ENCODE results near the gene FSD1.
A peak's percentile ranks its signal among the peaks of the same experiment; 100 is the strongest.
"Not testable (repeated sequence)": the region's sequence is repeated elsewhere in the genome, so short reads cannot be mapped to it uniquely, and the experiment has no call there.

The FSD1 gene

GRCh38 chr19:4304538-4305256, at the start of gene FSD1:
Gene FSD1, plus strand, starts transcription at chr19:4304598. Its CDS starts 149 bp downstream, at chr19:4304747.
- Mint-ChIP-seq H3K27me3 (ENCODE audit: low read depth) (no peaks in the 10 kb centered on the region), H3K9me3 (no peaks in the 10 kb centered on the region)

DNA sequence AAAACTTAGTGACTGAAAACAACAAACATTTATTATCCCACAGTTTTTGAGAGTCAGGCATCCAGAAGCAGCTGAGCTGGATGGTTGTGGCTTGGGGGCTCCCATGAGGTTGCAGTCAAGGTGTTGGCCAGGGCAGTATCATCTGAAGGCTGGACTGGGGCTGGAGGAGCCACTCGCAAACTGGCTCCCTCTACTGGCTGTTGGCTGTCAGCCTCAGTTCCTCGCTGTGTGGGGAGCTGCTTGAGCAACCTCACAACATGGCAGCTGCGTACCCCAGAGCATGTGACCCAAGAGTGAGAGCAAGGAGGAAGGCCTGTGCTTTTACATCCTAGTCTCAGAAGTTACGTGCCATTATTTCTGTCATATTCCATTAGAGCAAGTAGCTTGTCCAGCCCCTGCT, 47.8 kb upstream of the FSD1 start:
- Mint-ChIP-seq H3K9me3 (peaks cover 10% of the 10 kb centered on the region), H3K4me3 (no peak overlapping the region), H3K27ac (no peak overlapping the region), H3K27me3 (ENCODE audit: low read depth) (no peaks in the 10 kb centered on the region), H3K4me1 (ENCODE audit: low read depth) (no peaks in the 10 kb centered on the region), H3K36me3 (ENCODE audit: low read depth) (peaks cover 52% of the 10 kb centered on the region)
- no peak for DNase-seq (ENCODE audit: low spot score)

More at GRCh38 chr19:4304538-4305256, at the start of gene FSD1:
- peak; percentile 82 for DNase-seq (ENCODE audit: low spot score)
- peak within 1 kb of the TSS; percentile 65 for H3K4me3 Mint-ChIP-seq
- no peaks in the 10 kb centered on the region for H3K36me3 Mint-ChIP-seq (ENCODE audit: low read depth)
- peaks cover 23% of the 10 kb centered on the region for H3K4me1 Mint-ChIP-seq (ENCODE audit: low read depth)
- H3K27ac Mint-ChIP-seq: peak within 1 kb of the TSS; percentile 36

DNA sequence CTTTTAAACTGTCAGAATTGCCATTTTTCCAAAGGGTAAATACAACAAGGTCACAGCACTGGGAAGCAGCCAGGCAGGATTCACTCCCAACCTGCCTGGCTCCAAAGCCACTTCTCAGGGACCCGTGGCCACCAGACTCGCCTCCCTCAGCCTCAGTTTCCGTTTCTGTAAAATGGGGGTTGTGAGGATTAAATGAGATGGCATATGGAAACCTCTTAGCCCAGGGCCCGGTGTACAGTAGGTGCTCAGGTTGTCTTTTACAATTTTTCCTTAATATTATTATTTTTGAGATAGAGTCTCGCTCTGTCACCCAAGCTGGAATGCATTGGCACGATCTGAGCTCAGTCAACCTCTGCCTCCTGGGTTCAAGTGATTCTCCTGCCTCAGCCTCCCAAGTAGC, 47.4 kb upstream of the FSD1 start:
- Mint-ChIP-seq H3K4me3 (no peak overlapping the region), H3K36me3 (ENCODE audit: low read depth) (peaks cover 48% of the 10 kb centered on the region), H3K4me1 (ENCODE audit: low read depth) (no peaks in the 10 kb centered on the region), H3K9me3 (peaks cover 10% of the 10 kb centered on the region), H3K27ac (no peak overlapping the region), H3K27me3 (ENCODE audit: low read depth) (no peaks in the 10 kb centered on the region)
- no peak for DNase-seq (ENCODE audit: low spot score)

DNA sequence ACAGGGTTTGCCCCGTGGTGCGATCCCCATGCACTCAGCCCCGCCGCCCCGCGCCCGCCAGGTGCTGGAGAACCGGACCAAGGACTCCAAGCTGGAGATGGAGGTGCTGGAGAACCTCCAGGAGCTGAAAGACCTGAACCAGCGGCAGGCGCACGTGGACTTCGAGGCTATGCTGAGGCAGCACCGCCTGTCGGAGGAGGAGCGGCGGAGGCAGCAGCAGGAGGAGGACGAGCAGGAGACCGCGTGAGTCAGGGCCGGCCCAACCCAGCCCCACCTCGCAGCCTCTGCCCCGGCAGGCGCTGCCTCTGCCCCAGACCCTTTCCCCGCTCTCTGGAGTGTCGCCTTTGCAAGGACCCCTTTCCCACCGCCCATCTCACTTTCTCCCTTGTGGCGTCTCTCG, 46.2 kb upstream of the FSD1 start:
- DNase-seq (ENCODE audit: low spot score): no peak
- H3K9me3 Mint-ChIP-seq: peaks cover 10% of the 10 kb centered on the region
- no peaks in the 10 kb centered on the region for H3K27me3 Mint-ChIP-seq (ENCODE audit: low read depth)
- peaks cover 39% of the 10 kb centered on the region for H3K36me3 Mint-ChIP-seq (ENCODE audit: low read depth)
- H3K4me3 Mint-ChIP-seq: no peak overlapping the region
- H3K27ac Mint-ChIP-seq: no peak overlapping the region
- no peaks in the 10 kb centered on the region for H3K4me1 Mint-ChIP-seq (ENCODE audit: low read depth)

DNA sequence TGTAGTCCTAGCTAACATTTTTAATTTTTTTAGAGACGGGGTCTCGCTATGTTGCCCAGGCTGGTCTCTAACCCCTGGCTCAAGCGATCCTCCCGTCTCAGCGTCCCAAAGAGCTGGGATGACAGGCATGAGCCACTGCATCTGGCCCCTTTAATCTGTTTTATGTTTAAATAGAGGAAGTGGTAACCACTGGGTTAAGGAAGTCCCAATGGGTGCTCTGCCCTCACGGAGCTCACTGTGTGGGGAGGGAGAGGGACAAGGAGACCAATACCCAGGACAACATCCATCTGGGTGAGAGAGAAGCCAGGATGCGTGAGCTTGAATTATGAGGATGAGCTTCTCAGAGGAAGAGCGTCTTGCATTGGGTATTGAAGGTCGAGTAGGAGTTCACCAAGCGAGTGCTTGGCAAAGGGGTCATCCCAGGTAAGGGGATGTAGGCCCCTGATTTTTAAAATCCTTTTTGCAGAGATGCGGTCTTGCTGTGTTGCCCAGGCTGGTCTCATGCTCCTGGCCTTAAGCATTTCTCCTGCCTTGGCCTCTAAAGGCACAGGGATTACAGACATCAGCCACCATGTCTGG, 43.7 kb upstream of the FSD1 start:
- no peaks in the 10 kb centered on the region for H3K27me3 Mint-ChIP-seq (ENCODE audit: low read depth)
- H3K9me3 Mint-ChIP-seq: no peaks in the 10 kb centered on the region
- peaks cover 29% of the 10 kb centered on the region for H3K36me3 Mint-ChIP-seq (ENCODE audit: low read depth)
- H3K4me3 Mint-ChIP-seq: no peak overlapping the region
- DNase-seq (ENCODE audit: low spot score): no peak
- H3K27ac Mint-ChIP-seq: no peak overlapping the region
- H3K4me1 Mint-ChIP-seq (ENCODE audit: low read depth): peaks cover 4% of the 10 kb centered on the region

DNA sequence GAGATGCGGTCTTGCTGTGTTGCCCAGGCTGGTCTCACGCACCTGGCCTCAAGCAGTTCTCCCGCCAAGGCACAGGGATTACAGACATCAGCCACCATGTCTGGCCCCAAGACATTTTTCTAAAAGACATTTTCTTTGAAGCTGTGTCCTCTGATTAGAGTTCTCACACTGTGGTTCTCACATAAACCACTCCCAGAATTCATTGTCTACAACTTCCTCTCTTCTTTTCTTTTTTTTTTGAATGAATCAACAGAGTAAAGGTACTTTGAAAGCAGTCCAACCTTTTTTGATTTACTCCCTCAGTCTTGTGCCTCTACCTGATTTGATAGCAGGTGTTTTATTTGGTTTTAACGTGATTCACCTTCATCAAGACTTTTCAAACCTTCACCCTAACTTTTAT, 39.6 kb upstream of the FSD1 start:
- peaks cover 31% of the 10 kb centered on the region for H3K36me3 Mint-ChIP-seq (ENCODE audit: low read depth)
- no peaks in the 10 kb centered on the region for H3K9me3 Mint-ChIP-seq
- no peak overlapping the region for H3K4me3 Mint-ChIP-seq

DNA sequence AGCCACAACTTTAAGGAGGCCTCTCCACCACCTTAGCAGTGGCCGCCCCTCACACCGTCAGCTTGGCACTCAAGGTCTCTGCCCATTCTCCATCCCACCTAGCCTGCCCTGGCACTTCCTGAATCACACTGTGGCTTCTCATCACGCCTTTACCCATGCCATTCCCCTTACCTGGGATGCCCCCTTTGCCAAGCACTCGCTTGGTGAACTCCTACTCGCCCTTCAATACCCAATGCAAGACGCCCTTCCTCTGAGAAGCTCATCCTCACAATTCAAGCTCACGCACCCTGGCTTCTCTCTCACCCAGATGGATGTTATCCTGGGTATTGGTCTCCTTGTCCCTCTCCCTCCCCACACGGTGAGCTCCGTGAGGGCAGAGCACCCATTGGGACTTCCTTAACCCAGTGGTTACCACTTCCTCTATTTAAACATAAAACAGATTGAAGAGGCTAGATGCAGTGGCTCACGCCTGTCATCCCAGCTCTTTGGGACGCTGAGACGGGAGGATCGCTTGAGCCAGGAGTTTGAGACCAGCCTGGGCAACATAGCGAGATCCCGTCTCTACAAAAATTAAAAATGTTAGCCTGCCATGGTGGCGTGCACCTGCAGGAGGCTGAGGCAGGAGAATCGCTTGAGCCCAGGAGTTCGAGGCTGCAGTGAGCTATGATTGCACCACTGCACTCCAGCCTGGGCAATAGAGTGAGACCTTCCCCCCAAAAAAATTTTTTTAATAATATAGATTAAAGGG, 38.0 kb upstream of the FSD1 start:
- H3K27ac Mint-ChIP-seq: no peak overlapping the region
- no peak overlapping the region for H3K4me3 Mint-ChIP-seq

More for the DNA sequence above, 39.6 kb upstream of the FSD1 start:
- Mint-ChIP-seq H3K4me1 (ENCODE audit: low read depth) (peaks cover 6% of the 10 kb centered on the region), H3K27me3 (ENCODE audit: low read depth) (no peaks in the 10 kb centered on the region), H3K27ac (peak overlapping the region; percentile 64)
- no peak for DNase-seq (ENCODE audit: low spot score)

DNA sequence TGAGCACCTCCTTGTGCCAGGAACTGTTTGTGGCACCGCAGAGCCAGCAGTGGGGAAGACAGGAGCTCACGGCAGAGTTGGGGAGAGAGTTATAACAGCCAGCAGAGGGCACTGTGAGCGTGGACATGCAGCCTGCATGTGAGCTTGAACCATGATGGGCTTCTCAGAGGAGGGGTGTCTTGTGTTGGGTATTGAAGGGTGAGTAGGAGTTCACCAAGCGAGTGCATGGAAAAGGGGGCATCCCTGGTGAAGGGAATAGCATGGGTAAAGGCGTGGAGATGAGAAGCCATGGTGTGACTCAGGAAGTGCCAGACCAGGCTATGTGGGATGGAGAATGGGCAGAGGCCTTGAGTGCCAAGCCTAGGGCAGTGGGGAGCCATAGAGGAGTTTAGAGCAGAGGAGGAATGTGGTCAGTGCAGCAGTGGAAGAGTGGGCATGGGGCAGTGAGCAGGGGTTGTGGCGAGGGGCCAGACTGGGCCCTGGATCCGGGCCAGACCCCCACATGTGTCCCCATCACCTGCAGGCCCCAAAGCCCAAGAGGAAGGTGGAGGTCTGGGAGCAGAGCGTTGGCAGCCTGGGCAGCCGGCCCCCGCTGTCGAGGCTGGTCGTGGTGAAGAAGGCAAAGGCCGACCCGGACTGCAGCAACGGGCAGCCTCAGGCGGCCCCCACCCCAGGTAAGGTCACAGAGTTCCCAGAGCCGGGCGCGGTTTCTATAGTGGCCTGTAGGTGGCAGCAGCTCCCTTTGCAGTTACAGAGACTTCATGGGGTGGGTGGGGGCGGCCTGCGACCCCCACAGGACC, 37.1 kb upstream of the FSD1 start:
- Mint-ChIP-seq H3K27me3 (ENCODE audit: low read depth) (no peaks in the 10 kb centered on the region), H3K4me3 (no peak overlapping the region), H3K27ac (no peak overlapping the region), H3K4me1 (ENCODE audit: low read depth) (peaks cover 6% of the 10 kb centered on the region), H3K9me3 (no peaks in the 10 kb centered on the region), H3K36me3 (ENCODE audit: low read depth) (peaks cover 37% of the 10 kb centered on the region)
- peak; percentile 33 for DNase-seq (ENCODE audit: low spot score)

More for the DNA sequence above, 38.0 kb upstream of the FSD1 start:
- Mint-ChIP-seq H3K36me3 (ENCODE audit: low read depth) (peaks cover 31% of the 10 kb centered on the region), H3K27me3 (ENCODE audit: low read depth) (no peaks in the 10 kb centered on the region), H3K9me3 (no peaks in the 10 kb centered on the region), H3K4me1 (ENCODE audit: low read depth) (peaks cover 6% of the 10 kb centered on the region)
- DNase-seq (ENCODE audit: low spot score): no peak

GRCh38 chr19:4267901-4268815, 36.2 kb upstream of the FSD1 start:
- H3K27ac Mint-ChIP-seq: no peak overlapping the region
- peaks cover 37% of the 10 kb centered on the region for H3K36me3 Mint-ChIP-seq (ENCODE audit: low read depth)
- H3K9me3 Mint-ChIP-seq: no peaks in the 10 kb centered on the region
- H3K4me3 Mint-ChIP-seq: no peak overlapping the region
- H3K4me1 Mint-ChIP-seq (ENCODE audit: low read depth): peaks cover 6% of the 10 kb centered on the region
- no peak for DNase-seq (ENCODE audit: low spot score)
- H3K27me3 Mint-ChIP-seq (ENCODE audit: low read depth): no peaks in the 10 kb centered on the region

- H3K36me3 Mint-ChIP-seq (ENCODE audit: low read depth): peaks cover 34% of the 10 kb centered on the region
- no peaks in the 10 kb centered on the region for H3K27me3 Mint-ChIP-seq (ENCODE audit: low read depth)
- H3K4me3 Mint-ChIP-seq: no peak overlapping the region
- DNase-seq (ENCODE audit: low spot score): no peak
- H3K4me1 Mint-ChIP-seq (ENCODE audit: low read depth): peaks cover 6% of the 10 kb centered on the region
- no peaks in the 10 kb centered on the region for H3K9me3 Mint-ChIP-seq
- H3K27ac Mint-ChIP-seq: no peak overlapping the region
Observed at GRCh38 chr19:4268816-4269430, 35.5 kb upstream of the FSD1 start.

DNA sequence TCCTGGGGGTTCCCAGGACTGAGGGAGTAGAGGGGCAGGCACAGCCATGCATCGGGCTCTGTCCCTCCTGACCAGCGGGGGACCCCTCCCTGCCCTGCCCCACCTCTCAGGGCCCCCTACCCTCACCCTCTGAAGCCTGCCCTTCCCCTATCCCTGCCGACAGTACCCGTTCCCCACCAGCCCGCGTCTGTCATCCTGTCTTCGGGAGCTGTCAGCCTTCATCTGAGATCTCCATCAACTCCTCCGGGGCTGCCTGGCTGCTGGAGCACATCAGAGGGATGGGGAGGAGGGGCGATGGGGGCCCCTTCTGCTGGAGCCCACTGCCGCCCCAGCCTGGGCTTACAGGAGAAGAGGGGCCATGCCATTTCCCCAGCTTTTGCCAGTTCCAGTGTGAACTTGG, 31.5 kb upstream of the FSD1 start:
- no peak for DNase-seq (ENCODE audit: low spot score)
- no peaks in the 10 kb centered on the region for H3K4me1 Mint-ChIP-seq (ENCODE audit: low read depth)
- H3K36me3 Mint-ChIP-seq (ENCODE audit: low read depth): peaks cover 18% of the 10 kb centered on the region
- no peak overlapping the region for H3K27ac Mint-ChIP-seq
- no peaks in the 10 kb centered on the region for H3K9me3 Mint-ChIP-seq
- no peak overlapping the region for H3K4me3 Mint-ChIP-seq
- peaks cover 5% of the 10 kb centered on the region for H3K27me3 Mint-ChIP-seq (ENCODE audit: low read depth)

DNA sequence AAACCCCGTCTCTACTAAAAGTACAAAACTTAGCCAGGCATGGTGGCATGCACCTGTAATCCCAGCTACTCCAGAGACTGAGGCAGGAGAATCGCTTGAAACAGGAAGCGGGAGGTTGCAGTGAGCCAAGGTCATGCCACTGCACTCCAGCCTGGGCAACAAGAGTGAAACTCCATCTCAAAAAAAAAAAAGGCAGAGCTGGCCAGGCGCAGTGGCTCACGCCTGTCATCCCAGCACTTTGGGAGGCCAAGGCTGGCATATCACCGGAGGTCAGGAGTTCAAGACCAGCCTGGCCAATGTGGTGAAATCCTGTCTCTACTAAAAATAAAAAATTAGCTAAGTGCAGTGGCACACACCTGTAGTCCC, 30.1 kb upstream of the FSD1 start:
- not testable (repeated sequence) for H3K36me3 Mint-ChIP-seq (ENCODE audit: low read depth); H3K4me3 Mint-ChIP-seq; H3K4me1 Mint-ChIP-seq (ENCODE audit: low read depth); H3K9me3 Mint-ChIP-seq; DNase-seq (ENCODE audit: low spot score); H3K27ac Mint-ChIP-seq
- peaks cover 14% of the 10 kb centered on the region for H3K27me3 Mint-ChIP-seq (ENCODE audit: low read depth)
